Glutamatergic neuron (in vitro differentiated cells): ENCODE results near the gene KLRC2. TPM values are rescaled to one million over a fixed set of nuclear protein-coding genes. Genes with fewer than 3 reads are reported as not detected.
"Not testable (repeated sequence)": the region's sequence is repeated elsewhere in the genome, so short reads cannot be mapped to it uniquely, and the experiment has no call there.

Experiments used
- DNase-seq: peaks from one replicate; pipeline ENCODE4 v3.0.0; 2022
- H3K27ac Mint-ChIP-seq: one replicate; pipeline ENCODE4 v1.8.0; 2020; ENCODE audit warnings: mild to moderate bottlenecking, mixed read lengths, inconsistent platforms; ENCODE audit not compliant: unreplicated experiment
- H3K27me3 Mint-ChIP-seq: one replicate; pipeline ENCODE4 v1.8.0; 2020; ENCODE audit warnings: mild to moderate bottlenecking, moderate library complexity, mixed read lengths, inconsistent platforms; ENCODE audit not compliant: unreplicated experiment
- H3K36me3 Mint-ChIP-seq: one replicate; pipeline ENCODE4 v1.8.0; 2020; ENCODE audit warnings: mild to moderate bottlenecking, mixed read lengths, inconsistent platforms; ENCODE audit not compliant: unreplicated experiment
- H3K4me1 Mint-ChIP-seq: one replicate; pipeline ENCODE4 v1.8.0; 2020; ENCODE audit warnings: mild to moderate bottlenecking, low read depth, mixed read lengths, inconsistent platforms; ENCODE audit not compliant: unreplicated experiment
- H3K4me3 Mint-ChIP-seq: one replicate; pipeline ENCODE4 v1.8.0; 2020; ENCODE audit warnings: mild to moderate bottlenecking, mixed read lengths, inconsistent platforms; ENCODE audit not compliant: unreplicated experiment
- H3K9me3 Mint-ChIP-seq: one replicate; pipeline ENCODE4 v1.8.0; 2020; ENCODE audit warnings: mild to moderate bottlenecking, moderate library complexity, mixed read lengths, inconsistent platforms; ENCODE audit not compliant: unreplicated experiment
- CTCF ChIP-seq: fragments of 200-600 bp; sonication (generic); IDR thresholded peaks from one replicate; pipeline ENCODE4 v1.5.0; 2021; ENCODE audit not compliant: partially characterized antibody, unreplicated experiment
- total RNA-seq: library from RNA; stranded (reverse); fragmentation: NEBNext Ultra II Directional; extraction: Animal tissue kit (Norgen Biotek cat#: 25700); gene quantifications from one replicate; pipeline ENCODE4 v1.2.1, GENCODE V29; 2021; ENCODE audit not compliant: unreplicated experiment

Gene KLRC2
- total RNA-seq, 1 donor from 2014 or later, result not detected

GRCh38 chr12:10425938-10426337, 9.9 kb downstream of the KLRC2 start:
- H3K27ac Mint-ChIP-seq, H3K4me1 Mint-ChIP-seq, H3K36me3 Mint-ChIP-seq, H3K4me3 Mint-ChIP-seq, H3K27me3 Mint-ChIP-seq, H3K9me3 Mint-ChIP-seq, DNase-seq: not testable (repeated sequence)

GRCh38 chr12:10424260-10424899, 11.4 kb downstream of the KLRC2 start:
- not testable (repeated sequence) for H3K4me1 Mint-ChIP-seq, H3K4me3 Mint-ChIP-seq, H3K27ac Mint-ChIP-seq, H3K27me3 Mint-ChIP-seq, H3K36me3 Mint-ChIP-seq, H3K9me3 Mint-ChIP-seq, DNase-seq

- H3K27ac Mint-ChIP-seq, H3K4me3 Mint-ChIP-seq, H3K36me3 Mint-ChIP-seq, H3K27me3 Mint-ChIP-seq, H3K9me3 Mint-ChIP-seq, H3K4me1 Mint-ChIP-seq, DNase-seq: not testable (repeated sequence)
Measured at GRCh38 chr12:10422159-10422558, 13.7 kb downstream of the KLRC2 start.

- not testable (repeated sequence) for H3K4me1 Mint-ChIP-seq, DNase-seq, H3K27ac Mint-ChIP-seq, H3K27me3 Mint-ChIP-seq, H3K36me3 Mint-ChIP-seq, H3K4me3 Mint-ChIP-seq, H3K9me3 Mint-ChIP-seq
Measured at GRCh38 chr12:10420334-10420733, 15.5 kb downstream of the KLRC2 start, which contains the start of gene KLRC3. KLRC3 (minus strand) TSS chr12:10420595; CDS start chr12:10420550, 45 bp downstream.

- Mint-ChIP-seq H3K4me3 (no peak within 1 kb of the TSS), H3K36me3 (no peaks in the 10 kb centered on the region), H3K27ac (no peak within 1 kb of the TSS), H3K9me3 (no peaks in the 10 kb centered on the region), H3K4me1 (no peaks in the 10 kb centered on the region), H3K27me3 (no peaks in the 10 kb centered on the region)
- no peak for DNase-seq
- TF ChIP-seq CTCF, result no peak
Measured at GRCh38 chr12:10409392-10409791, 26.4 kb downstream of the KLRC2 start, which contains the start of gene KLRC4. KLRC4 (minus strand) TSS chr12:10409757; CDS start chr12:10409575, 182 bp downstream.

- Mint-ChIP-seq H3K4me3 (no peak overlapping the region), H3K36me3 (no peaks in the 10 kb centered on the region), H3K9me3 (no peaks in the 10 kb centered on the region), H3K4me1 (no peaks in the 10 kb centered on the region), H3K27ac (no peak overlapping the region), H3K27me3 (no peaks in the 10 kb centered on the region)
- DNase-seq, result no peak
- no peak for TF ChIP-seq CTCF
Measured at GRCh38 chr12:10408842-10409241, 27.0 kb downstream of the KLRC2 start.

GRCh38 chr12:10406725-10407124, 29.1 kb downstream of the KLRC2 start:
- no peak overlapping the region for H3K27ac Mint-ChIP-seq
- DNase-seq, result no peak
- no peaks in the 10 kb centered on the region for H3K27me3 Mint-ChIP-seq
- TF ChIP-seq CTCF, result no peak
- H3K4me3 Mint-ChIP-seq, result no peak overlapping the region
- H3K36me3 Mint-ChIP-seq, result no peaks in the 10 kb centered on the region
- no peaks in the 10 kb centered on the region for H3K9me3 Mint-ChIP-seq
- H3K4me1 Mint-ChIP-seq, result no peaks in the 10 kb centered on the region
